ENCODE measurements around the gene PARD6A.

PARD6A gene

GRCh38 chr16:67660564-67661028 lies at the start of gene PARD6A:
PARD6A (plus strand) TSS chr16:67660960; CDS start chr16:67661039, 79 bp downstream.
- DNase-seq (ENCODE audit: low read depth): peak; percentile 92

DNA sequence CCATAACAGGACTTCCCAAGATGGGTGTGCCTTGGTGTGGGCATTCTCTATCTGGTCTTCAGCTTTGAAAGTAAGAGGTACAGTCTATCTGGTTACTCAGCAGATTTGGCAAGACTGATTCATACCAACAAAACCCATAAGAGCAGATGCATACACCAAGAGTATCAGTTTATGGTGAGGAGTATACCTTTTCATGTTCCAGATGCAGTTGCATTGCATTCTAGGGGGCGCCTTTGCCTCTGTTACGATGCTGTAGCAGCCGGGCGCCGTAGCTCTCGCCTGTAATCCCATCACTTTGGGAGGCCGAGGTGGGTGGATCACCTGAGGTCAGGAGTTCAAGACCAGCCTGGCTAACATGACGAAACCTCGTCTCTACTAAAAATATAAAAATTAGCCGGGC lies 47.0 kb upstream of the PARD6A start:
- no peak for DNase-seq (ENCODE audit: low read depth)

- DNase-seq (ENCODE audit: low read depth): no peak
Observed at GRCh38 chr16:67628216-67628615, 32.5 kb upstream of the PARD6A start.

- no peak for DNase-seq (ENCODE audit: low read depth)
Observed at GRCh38 chr16:67632415-67633172, 28.2 kb upstream of the PARD6A start.

DNA sequence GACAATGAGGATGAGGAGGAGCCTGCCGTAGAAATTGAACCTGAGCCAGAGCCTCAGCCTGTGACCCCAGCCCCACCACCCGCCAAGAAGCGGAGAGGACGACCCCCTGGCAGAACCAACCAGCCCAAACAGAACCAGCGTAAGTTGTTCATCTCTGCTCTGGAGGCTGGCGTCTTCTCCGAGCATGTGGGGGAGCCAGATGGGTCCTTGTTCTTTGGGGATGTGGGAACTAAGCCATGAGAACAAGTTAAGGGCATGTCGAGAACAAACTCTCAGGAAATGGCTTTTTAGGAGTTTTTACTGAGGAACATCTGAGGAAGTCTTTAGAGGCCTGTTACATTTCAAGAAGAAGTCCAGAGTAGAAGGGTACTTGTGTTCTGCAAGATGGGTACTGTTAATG lies 24.0 kb upstream of the PARD6A start:
- DNase-seq (ENCODE audit: low read depth): no peak

DNA sequence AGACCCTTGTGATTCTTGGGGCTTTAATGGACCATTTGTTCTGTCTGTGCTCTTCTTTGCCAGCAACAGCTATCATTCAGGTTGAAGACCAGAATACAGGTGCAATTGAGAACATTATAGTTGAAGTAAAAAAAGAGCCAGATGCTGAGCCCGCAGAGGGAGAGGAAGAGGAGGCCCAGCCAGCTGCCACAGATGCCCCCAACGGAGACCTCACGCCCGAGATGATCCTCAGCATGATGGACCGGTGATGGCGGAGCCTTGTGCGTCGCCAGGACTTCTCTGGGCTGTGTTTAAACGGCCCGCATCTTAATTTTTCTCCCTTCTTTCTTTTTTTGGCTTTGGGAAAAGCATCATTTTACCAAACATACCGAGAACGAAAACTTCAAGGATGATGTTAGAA lies 23.1 kb upstream of the PARD6A start:
- DNase-seq (ENCODE audit: low read depth): no peak

DNA sequence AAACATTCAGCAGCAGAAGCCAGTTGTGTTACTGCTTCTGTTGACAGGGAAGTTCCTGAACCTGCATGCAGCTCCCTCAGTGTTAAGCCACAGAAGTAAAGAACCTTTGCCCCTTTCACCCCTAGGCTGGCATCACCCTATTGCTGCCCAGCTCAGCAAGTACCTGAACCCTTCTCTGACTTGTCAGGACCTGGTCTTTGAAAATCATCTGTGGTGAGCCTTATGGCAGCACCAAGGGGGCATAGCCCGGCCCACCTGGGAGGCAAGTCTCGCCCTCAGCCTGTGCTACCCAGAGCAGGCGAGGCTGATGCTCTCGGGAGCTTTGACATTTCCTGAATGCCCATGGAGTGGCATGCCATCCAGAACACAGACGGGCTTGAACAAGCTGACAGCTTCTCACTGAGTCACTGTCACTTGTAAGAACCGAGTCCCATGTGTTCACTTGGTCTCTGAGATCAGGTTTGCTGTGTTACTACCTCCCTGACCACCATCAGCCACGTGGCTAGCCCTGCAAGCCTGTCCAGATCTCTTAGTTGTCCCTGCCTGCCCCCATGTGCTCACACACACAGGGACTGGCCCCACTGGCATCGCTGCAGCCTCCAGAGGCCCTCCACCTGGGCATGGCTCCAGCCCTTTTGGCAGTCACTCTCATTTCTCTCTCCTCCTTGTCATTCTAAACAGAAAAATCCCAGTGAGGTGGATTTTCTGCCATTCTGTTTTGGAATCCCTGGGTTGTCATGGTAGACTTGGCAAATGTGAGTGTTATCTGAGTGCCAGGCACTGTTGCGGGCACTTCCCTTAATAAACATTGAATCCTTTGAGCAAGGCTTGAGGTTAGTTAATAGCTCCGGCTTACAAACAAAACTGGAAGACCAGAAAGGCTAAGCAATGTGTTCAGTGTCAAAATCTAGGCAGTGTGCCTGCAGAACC lies 18.7 kb upstream of the PARD6A start:
- DNase-seq (ENCODE audit: low read depth): no peak

DNA sequence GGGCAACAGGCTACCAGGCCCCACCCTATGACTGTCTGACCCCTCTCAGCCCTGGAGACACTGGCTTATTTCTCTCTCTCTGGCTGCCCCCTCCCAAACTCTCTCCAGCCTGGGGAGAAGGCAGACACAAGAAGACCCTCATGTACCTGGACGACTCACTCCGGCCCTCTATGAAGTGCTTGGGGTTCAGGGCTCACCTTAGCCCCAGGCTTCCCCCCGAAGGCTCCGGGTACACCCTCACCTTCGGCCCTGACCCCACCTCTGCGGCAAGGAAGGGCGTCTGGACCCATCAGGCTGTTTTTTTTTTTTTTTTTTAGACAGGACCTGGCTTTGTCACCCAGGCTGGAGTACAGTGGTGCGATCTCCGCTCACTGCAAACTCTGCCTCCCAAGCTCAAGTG lies 16.7 kb upstream of the PARD6A start:
- DNase-seq (ENCODE audit: low read depth): no peak

DNA sequence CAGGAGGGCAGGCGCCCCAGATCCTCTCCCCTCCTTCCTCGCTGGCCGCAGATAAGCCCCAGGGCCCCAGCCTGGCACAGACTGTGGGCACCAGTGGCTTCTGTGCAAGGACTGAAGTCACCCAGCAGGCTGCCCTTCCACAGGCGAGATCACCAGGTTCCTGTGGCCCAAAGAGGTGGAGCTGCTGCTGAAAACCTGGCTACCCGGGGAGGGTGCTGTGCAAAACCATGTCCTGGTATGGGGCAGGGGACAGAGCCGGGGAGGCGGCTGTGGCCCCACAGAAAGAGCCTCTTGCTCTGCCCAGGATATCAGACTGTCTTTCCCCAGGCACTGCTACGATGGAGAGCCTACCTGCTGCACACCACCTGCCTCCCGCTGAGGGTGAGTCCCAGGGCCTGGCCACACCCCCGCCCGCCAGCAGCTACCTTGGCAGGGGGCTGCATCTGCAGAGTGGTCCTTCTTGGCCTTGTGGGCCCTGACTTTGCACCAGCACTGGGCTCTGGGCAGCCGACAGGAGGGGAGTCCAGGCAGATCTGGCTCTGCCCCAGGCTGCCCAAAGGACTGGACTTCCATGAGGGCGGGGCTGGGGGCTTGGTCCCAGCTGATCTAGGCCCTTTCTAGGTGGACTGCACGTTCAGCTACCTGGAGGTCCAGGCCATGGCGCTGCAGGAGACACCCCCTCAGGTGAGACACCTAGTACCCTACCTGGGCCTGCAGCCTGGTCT lies 15.2 kb upstream of the PARD6A start:
- no peak for DNase-seq (ENCODE audit: low read depth)

- no peak for DNase-seq (ENCODE audit: low read depth)
Observed at GRCh38 chr16:67647111-67647651, 13.6 kb upstream of the PARD6A start.

- no peak for DNase-seq (ENCODE audit: low read depth)
Observed at GRCh38 chr16:67647681-67648080, 13.1 kb upstream of the PARD6A start.

DNA sequence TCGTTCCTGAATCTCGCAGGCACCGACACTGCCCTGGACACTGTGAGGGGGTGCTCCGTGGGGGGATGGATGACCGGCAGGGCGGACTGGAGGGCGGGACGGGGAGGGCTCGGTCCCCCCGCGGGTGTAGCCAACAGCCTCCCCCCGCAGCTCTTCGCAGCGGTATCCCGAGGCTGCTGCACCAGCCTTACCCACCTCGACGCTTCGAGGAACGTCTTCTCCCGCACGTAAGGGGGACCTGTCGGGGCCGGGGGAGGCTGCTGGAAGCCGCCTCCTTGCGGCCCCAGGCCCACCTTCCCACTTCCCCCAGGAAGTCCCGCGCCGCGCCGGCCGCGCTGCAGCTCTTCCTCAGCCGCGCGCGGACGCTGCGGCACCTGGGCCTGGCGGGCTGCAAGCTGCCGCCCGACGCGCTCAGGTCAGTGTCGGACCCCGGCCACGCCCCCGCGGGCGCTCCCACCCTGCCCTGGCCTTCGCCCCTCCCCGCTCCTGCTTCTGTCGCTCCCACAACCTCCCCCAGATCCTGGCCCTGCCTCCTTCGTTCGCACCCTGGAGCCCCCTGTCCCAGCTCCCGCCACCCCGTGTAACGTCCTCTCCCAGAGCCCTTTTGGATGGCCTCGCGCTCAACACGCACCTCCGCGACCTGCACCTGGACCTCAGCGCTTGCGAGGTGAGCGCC lies 12.5 kb upstream of the PARD6A start:
- DNase-seq (ENCODE audit: low read depth): no peak

DNA sequence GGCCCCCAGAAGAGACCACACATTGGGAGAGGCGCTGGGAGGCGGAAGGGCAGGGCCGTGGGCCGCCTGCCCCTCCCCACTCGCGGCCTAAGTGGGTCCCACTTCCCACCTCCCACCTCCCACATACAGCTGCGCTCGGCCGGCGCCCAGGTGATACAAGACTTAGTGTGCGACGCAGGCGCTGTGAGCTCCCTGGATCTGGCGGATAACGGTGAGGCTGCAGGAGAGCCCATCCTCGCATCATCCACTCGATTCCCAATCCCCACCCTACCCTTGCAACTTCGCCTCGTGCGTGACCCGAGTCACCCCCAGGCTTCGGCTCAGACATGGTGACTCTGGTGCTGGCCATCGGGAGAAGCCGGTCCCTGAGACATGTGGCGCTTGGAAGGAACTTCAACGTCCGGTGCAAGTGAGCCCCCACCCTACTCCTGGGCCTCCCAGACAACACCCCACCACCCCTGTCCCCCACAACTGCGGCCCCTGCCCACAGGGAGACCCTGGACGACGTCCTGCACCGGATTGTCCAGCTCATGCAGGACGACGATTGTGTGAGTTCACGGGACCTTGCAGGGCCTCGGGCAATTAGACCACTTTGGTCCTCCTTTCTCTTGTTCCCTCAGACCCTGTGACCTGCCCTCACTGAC lies 11.9 kb upstream of the PARD6A start:
- DNase-seq (ENCODE audit: low read depth): no peak

GRCh38 chr16:67649494-67649931 lies 11.2 kb upstream of the PARD6A start:
- no peak for DNase-seq (ENCODE audit: low read depth)

GRCh38 chr16:67650023-67650422 lies 10.7 kb upstream of the PARD6A start:
- no peak for DNase-seq (ENCODE audit: low read depth)

DNA sequence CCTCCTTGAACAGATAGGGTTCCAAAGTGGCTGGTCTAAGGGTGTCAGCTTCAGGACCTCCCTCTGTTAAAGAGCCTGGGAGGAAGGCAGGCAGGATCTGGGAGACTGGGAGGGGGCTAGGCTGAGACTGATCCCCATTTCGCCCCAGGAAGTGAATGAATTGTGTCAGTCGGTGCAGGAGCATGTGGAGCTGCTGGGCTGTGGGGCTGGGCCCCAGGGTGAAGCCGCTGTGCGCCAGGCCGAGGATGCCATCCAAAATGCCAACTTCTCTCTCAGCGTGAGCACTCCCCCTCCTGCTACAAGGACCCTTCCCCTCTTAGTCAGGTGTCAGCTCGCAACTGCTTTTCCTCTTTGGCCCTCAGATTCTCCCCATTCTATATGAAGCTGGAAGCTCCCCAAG lies 9.7 kb upstream of the PARD6A start:
- no peak for DNase-seq (ENCODE audit: low read depth)

GRCh38 chr16:67651847-67652246 lies 8.9 kb upstream of the PARD6A start:
- no peak for DNase-seq (ENCODE audit: low read depth)

DNA sequence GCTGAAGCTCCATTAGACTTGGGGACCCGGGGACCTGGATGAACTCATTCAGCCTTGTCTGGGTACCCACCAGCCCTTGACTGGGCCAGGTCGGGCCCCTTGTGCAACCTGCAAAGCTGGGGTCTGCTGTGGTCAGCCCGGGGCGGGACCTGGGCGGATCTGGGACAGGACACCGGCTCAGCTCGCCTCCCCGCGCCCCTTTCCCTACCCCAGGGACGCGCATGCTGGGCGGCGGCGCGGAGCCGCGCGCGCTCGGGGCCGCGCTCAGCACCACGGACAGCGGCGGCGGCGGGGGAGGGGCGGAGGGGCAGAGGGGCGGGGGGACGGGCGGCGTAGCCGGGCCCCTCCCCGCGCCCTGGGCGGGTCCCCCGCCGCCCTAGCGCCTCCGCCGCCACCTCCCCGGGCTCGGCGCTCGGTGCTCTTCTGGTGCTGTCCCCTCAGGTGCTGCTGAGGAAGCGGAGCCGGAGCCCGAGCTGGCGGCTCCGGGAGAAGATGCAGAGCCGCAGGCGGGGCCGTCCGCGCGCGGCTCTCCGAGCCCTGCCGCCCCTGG lies 8.1 kb upstream of the PARD6A start:
- no peak for DNase-seq (ENCODE audit: low read depth)

GRCh38 chr16:67653128-67653788 lies 7.5 kb upstream of the PARD6A start:
- DNase-seq (ENCODE audit: low read depth): no peak

- DNase-seq (ENCODE audit: low read depth): no peak
Observed at GRCh38 chr16:67653789-67654402, 6.9 kb upstream of the PARD6A start.
